ENCODE data around the gene ZSWIM6.

DNA sequence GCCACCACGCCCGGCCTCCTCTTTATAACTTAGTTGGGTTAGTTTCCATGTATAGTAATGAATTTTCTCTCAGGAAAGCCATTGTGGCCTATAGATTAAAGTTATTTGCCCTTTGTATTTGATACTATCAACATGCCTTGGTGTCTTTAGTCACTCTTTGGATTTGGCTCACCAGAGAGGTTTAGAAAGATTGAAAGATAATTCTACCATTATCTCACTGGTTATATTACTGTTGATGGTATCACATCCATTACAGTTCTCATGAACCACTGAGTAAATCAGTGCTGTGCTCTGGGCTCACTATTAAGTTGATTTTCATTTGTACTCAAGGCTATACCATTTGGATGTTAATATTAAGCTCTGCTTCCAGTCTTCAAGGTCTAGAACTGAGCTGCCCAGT is 87.0 kb downstream of the ZSWIM6 start:
- no peak for TF ChIP-seq RAD21 (conservative IDR thresholded peaks at IDR 0.05 in 1 of 2, IDR thresholded peaks at IDR 0.05 in 1 of 2)
- no peak for TF ChIP-seq CTCF (IDR thresholded peaks at IDR 0.05)
- no peak for TF ChIP-seq ZFP36 (IDR thresholded peaks at IDR 0.05; ENCODE audit: borderline replicate concordance, partially characterized antibody)
- TF ChIP-seq POLR2A (IDR thresholded peaks at IDR 0.05; ENCODE audit: low read length), result no peak
